ENCODE data around the gene SLC22A1. TPM values are rescaled to one million over a fixed set of nuclear protein-coding genes. Genes with fewer than 3 reads are reported as not detected.

SLC22A1 gene
- total RNA-seq, 1 experiment from 2014 or later: 0.98 TPM

DNA sequence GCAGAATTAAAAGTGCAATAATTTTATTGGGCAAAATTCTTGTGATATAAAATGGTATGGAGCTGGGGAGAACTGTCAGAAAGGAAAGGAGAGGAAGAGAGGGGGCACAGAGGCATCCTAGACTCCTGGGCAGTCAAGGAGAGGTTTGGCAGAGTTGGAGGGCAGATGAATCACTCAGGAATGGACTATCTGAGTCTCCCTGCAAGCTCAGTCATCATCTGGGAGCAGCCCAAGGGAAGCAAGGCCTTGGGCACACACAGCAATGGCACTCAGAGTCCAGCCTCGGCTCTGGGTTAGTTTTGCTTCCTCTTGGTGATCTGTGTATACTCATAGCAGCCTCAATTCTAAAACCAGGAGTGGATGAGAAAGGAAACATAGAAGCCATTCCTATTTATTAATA lies 67.2 kb downstream of the SLC22A1 start:
- ChIA-PET CTCF (no interaction called here), POLR2A (no interaction called here)
- H3K27ac ChIP-seq (ENCODE audit: low read length): no peak overlapping the region
- BruUV-seq (replicated peaks): no TSS peak
- no peak for TF ChIP-seq POLR2AphosphoS5 (IDR thresholded peaks at IDR 0.05; ENCODE audit: low read depth, low read length)
- no peak for TF ChIP-seq TCF7L2 (IDR thresholded peaks at IDR 0.05; ENCODE audit: low read depth, low read length)
- no peak for TF ChIP-seq SIN3A (IDR thresholded peaks at IDR 0.05; ENCODE audit: borderline replicate concordance, insufficient read depth, low read depth, low read length)
- TF ChIP-seq, protein P1, sequence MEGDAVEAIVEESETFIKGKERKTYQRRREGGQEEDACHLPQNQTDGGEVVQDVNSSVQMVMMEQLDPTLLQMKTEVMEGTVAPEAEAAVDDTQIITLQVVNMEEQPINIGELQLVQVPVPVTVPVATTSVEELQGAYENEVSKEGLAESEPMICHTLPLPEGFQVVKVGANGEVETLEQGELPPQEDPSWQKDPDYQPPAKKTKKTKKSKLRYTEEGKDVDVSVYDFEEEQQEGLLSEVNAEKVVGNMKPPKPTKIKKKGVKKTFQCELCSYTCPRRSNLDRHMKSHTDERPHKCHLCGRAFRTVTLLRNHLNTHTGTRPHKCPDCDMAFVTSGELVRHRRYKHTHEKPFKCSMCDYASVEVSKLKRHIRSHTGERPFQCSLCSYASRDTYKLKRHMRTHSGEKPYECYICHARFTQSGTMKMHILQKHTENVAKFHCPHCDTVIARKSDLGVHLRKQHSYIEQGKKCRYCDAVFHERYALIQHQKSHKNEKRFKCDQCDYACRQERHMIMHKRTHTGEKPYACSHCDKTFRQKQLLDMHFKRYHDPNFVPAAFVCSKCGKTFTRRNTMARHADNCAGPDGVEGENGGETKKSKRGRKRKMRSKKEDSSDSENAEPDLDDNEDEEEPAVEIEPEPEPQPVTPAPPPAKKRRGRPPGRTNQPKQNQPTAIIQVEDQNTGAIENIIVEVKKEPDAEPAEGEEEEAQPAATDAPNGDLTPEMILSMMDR (IDR thresholded peaks at IDR 0.05): no peak
- no peaks in the 10 kb centered on the region for H3K36me3 ChIP-seq (ENCODE audit: control insufficient read depth, insufficient read depth, low read length)
- DNase-seq (ENCODE audit: low read depth, low spot score) (no peak), ATAC-seq (no peak)
- H3K4me1 ChIP-seq (ENCODE audit: control insufficient read depth, insufficient read depth, low read length): no peaks in the 10 kb centered on the region
- H3K4me3 ChIP-seq (ENCODE audit: low read depth in 2 of 2, low read length in 2 of 2): no peak overlapping the region
- intact Hi-C loops (cut with micrococcal nuclease; ENCODE audit: unreplicated experiment) (no loop called here), in situ Hi-C loops (cut with HindIII; ENCODE audit: low pct_unique_long_range_greater_than_20kb, low sequenced_read_pairs) (no loop called here)
- no peaks in the 10 kb centered on the region for H3K27me3 ChIP-seq (ENCODE audit: control insufficient read depth, insufficient read depth, low read length)
- no peaks in the 10 kb centered on the region for H3K9me3 ChIP-seq (ENCODE audit: control insufficient read depth, insufficient read depth, low read depth, low read length)

DNA sequence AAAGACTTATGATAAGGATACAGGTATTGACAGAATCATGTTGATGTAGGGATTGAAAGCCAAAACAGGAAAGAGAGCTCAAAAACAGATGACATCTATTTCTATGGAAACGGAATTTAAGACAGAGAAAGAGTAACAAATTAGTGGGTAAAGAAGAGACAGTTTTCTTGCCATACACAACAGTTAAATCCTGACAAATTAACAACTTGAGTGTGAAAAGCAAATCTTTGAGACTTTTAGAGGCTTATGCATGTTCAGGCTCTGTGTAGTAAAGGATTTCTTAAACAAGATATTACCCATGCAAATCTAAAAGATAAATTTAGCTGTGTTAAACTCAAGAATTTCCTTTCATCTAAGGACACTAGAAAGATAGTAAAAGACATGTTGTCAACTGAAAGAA lies 68.5 kb downstream of the SLC22A1 start:
- Histone ChIP-seq H3K4me3 (ENCODE audit: low read depth in 2 of 2, low read length in 2 of 2) (no peak overlapping the region), H3K27ac (ENCODE audit: low read length) (no peak overlapping the region), H3K36me3 (ENCODE audit: control insufficient read depth, insufficient read depth, low read length) (no peaks in the 10 kb centered on the region), H3K27me3 (ENCODE audit: control insufficient read depth, insufficient read depth, low read length) (no peaks in the 10 kb centered on the region), H3K9me3 (ENCODE audit: control insufficient read depth, insufficient read depth, low read depth, low read length) (no peaks in the 10 kb centered on the region), H3K4me1 (ENCODE audit: control insufficient read depth, insufficient read depth, low read length) (no peaks in the 10 kb centered on the region)
- intact Hi-C loops (cut with micrococcal nuclease; ENCODE audit: unreplicated experiment): no loop called here
- TF ChIP-seq POLR2AphosphoS5 (IDR thresholded peaks at IDR 0.05; ENCODE audit: low read depth, low read length) (no peak), SIN3A (IDR thresholded peaks at IDR 0.05; ENCODE audit: borderline replicate concordance, insufficient read depth, low read depth, low read length) (no peak), TCF7L2 (IDR thresholded peaks at IDR 0.05; ENCODE audit: low read depth, low read length) (no peak)
- TF ChIP-seq, protein P2, sequence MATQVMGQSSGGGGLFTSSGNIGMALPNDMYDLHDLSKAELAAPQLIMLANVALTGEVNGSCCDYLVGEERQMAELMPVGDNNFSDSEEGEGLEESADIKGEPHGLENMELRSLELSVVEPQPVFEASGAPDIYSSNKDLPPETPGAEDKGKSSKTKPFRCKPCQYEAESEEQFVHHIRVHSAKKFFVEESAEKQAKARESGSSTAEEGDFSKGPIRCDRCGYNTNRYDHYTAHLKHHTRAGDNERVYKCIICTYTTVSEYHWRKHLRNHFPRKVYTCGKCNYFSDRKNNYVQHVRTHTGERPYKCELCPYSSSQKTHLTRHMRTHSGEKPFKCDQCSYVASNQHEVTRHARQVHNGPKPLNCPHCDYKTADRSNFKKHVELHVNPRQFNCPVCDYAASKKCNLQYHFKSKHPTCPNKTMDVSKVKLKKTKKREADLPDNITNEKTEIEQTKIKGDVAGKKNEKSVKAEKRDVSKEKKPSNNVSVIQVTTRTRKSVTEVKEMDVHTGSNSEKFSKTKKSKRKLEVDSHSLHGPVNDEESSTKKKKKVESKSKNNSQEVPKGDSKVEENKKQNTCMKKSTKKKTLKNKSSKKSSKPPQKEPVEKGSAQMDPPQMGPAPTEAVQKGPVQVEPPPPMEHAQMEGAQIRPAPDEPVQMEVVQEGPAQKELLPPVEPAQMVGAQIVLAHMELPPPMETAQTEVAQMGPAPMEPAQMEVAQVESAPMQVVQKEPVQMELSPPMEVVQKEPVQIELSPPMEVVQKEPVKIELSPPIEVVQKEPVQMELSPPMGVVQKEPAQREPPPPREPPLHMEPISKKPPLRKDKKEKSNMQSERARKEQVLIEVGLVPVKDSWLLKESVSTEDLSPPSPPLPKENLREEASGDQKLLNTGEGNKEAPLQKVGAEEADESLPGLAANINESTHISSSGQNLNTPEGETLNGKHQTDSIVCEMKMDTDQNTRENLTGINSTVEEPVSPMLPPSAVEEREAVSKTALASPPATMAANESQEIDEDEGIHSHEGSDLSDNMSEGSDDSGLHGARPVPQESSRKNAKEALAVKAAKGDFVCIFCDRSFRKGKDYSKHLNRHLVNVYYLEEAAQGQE (IDR thresholded peaks at IDR 0.05; ENCODE audit: insufficient read depth in 1 of 2, low read depth in 2 of 2, low read length in 1 of 2): no peak
- TF ChIP-seq, protein P1 (IDR thresholded peaks at IDR 0.05): no peak
- no TSS peak for BruUV-seq (replicated peaks)
- in situ Hi-C loops (cut with HindIII; ENCODE audit: low pct_unique_long_range_greater_than_20kb, low sequenced_read_pairs): no loop called here
- ChIA-PET POLR2A (no interaction called here), CTCF (no interaction called here)
- DNase-seq (ENCODE audit: low read depth, low spot score) (no peak), ATAC-seq (no peak)

Measured in Panc1 (cell line).